Liver (tissue), 9 donors: ENCODE data around the gene NOX3. TPM values are rescaled to one million over a fixed set of nuclear protein-coding genes. Genes with fewer than 3 reads are reported as not detected.

ENCODE experiments used
- DNase-seq: peaks from one replicate; pipeline ENCODE4 v3.0.0-alpha.2; 2017; ENCODE audit warnings: low spot score
- H3K27ac ChIP-seq, 2 donors: one replicate each; pipeline ENCODE4 v1.7.0; 2013; ENCODE audit warnings: inconsistent platforms in 2 of 2, low read length in 2 of 2, control low read depth in 1 of 2, low read depth in 1 of 2, mild to moderate bottlenecking in 1 of 2
- H3K27me3 ChIP-seq, 4 donors: one replicate each; pipeline versions ENCODE4 v1.6.1 to v1.7.0; 2013; ENCODE audit warnings: low read length in 3 of 4, inconsistent platforms in 1 of 4, mild to moderate bottlenecking in 1 of 4, moderate library complexity in 1 of 4; ENCODE audit not compliant: control insufficient read depth in 4 of 4, insufficient read depth in 4 of 4
- H3K36me3 ChIP-seq, 4 donors: one replicate each; pipeline versions ENCODE4 v1.6.1 to v1.7.0; 2013; ENCODE audit warnings: low read length in 3 of 4, mild to moderate bottlenecking in 3 of 4, low read depth in 1 of 4, moderate library complexity in 1 of 4; ENCODE audit not compliant: control insufficient read depth in 4 of 4, insufficient read depth in 3 of 4
- H3K4me1 ChIP-seq, 4 donors: one replicate each; pipeline versions ENCODE4 v1.6.1 to v1.7.0; 2013; ENCODE audit warnings: low read length in 3 of 4, mild to moderate bottlenecking in 3 of 4, moderate library complexity in 1 of 4; ENCODE audit not compliant: control insufficient read depth in 4 of 4, insufficient read depth in 4 of 4
- H3K4me3 ChIP-seq, 3 donors: one replicate each; pipeline versions ENCODE4 v1.6.1 to v1.7.0; 2013; ENCODE audit warnings: low read length in 3 of 3, control low read depth in 1 of 3, low read depth in 1 of 3, mild to moderate bottlenecking in 1 of 3
- H3K9ac ChIP-seq, 2 donors: one replicate each; pipeline ENCODE4 v1.7.0; 2013; ENCODE audit warnings: low read length in 2 of 2, mild to moderate bottlenecking in 2 of 2, moderate library complexity in 2 of 2, control low read depth in 1 of 2, low read depth in 1 of 2
- H3K9me3 ChIP-seq, 4 donors: one replicate each; pipeline versions ENCODE4 v1.6.1 to v1.7.0; 2013; ENCODE audit warnings: low read length in 3 of 4; ENCODE audit not compliant: control insufficient read depth in 4 of 4
- EGR1 ChIP-seq, 2 donors: IDR thresholded peaks; 2 replicates each; pipeline ENCODE4 v1.6.1; 2016 to 2018; ENCODE audit warnings: antibody characterized with exemption in 2 of 2, low read depth in 2 of 2
- FOXA1 ChIP-seq: IDR thresholded peaks from 2 replicates; pipeline ENCODE4 v1.6.1; 2016; ENCODE audit warnings: antibody characterized with exemption
- FOXA2 ChIP-seq: IDR thresholded peaks from 2 replicates; pipeline ENCODE4 v1.6.1; 2016; ENCODE audit warnings: antibody characterized with exemption
- GABPA ChIP-seq, 2 donors: IDR thresholded peaks in 1 of 2; conservative IDR thresholded peaks in 1 of 2; 2 replicates each; pipeline ENCODE4 v1.6.1; 2016; ENCODE audit warnings: antibody characterized with exemption in 2 of 2, mild to moderate bottlenecking in 1 of 2, moderate library complexity in 1 of 2
- HNF4A ChIP-seq, 2 donors: conservative IDR thresholded peaks; 2 replicates each; pipeline ENCODE4 v1.6.1; 2016; ENCODE audit warnings: antibody characterized with exemption in 2 of 2, mild to moderate bottlenecking in 2 of 2
- HNF4G ChIP-seq: IDR thresholded peaks from 2 replicates; pipeline ENCODE4 v1.6.1; 2016; ENCODE audit warnings: antibody characterized with exemption
- JUND ChIP-seq, 2 donors: IDR thresholded peaks; 2 replicates each; pipeline ENCODE4 v1.6.1; 2016; ENCODE audit warnings: antibody characterized with exemption in 2 of 2
- MAX ChIP-seq: IDR thresholded peaks from 2 replicates; pipeline ENCODE4 v1.6.1; 2016; ENCODE audit warnings: antibody characterized with exemption
- NR2F2 ChIP-seq: IDR thresholded peaks from 2 replicates; pipeline ENCODE4 v1.6.1; 2016; ENCODE audit warnings: antibody characterized with exemption
- RAD21 ChIP-seq, 2 donors: IDR thresholded peaks; 2 replicates each; pipeline ENCODE4 v1.6.1; 2016; ENCODE audit warnings: antibody characterized with exemption in 2 of 2, mild to moderate bottlenecking in 2 of 2
- REST ChIP-seq: IDR thresholded peaks from 2 replicates; pipeline ENCODE4 v1.6.1; 2016; ENCODE audit warnings: antibody characterized with exemption, mild to moderate bottlenecking
- RXRA ChIP-seq, 2 donors: IDR thresholded peaks; 2 replicates each; pipeline ENCODE4 v1.6.1; 2017 to 2018; ENCODE audit warnings: antibody characterized with exemption in 2 of 2, mild to moderate bottlenecking in 1 of 2
- SP1 ChIP-seq: IDR thresholded peaks from 2 replicates; pipeline ENCODE4 v1.6.1; 2018; ENCODE audit warnings: antibody characterized with exemption, mild to moderate bottlenecking
- TAF1 ChIP-seq: conservative IDR thresholded peaks from 2 replicates; pipeline ENCODE4 v1.6.1; 2016; ENCODE audit warnings: antibody characterized with exemption, mild to moderate bottlenecking
- YY1 ChIP-seq: IDR thresholded peaks from 2 replicates; pipeline ENCODE4 v1.6.1; 2016; ENCODE audit warnings: antibody characterized with exemption, mild to moderate bottlenecking
- WGBS: extraction: QIAGEN DNeasy Blood & Tissue Kit; methylation state at CpG from one replicate; pipeline ENCODE4 v1.1.7; 2013; 5-methylcytosine and 5-hydroxymethylcytosine counted together
- polyA plus RNA-seq, 2 donors: library from polyadenylated mRNA; stranded (reverse) in 1 of 2; unstranded in 1 of 2; fragments of 200-250 nt in 1 of 2; fragments of >200 nt in 1 of 2; fragmentation: Nextera tagmentation in 1 of 2; extraction: Ambion mirVana in 1 of 2; gene quantifications; one replicate each; pipeline versions ENCODE4 v1.2.1 to v1.2.3, GENCODE V29; 2013 to 2015
- total RNA-seq, 2 donors: library from RNA; depleted of rRNA; stranded (reverse); fragments of >200 nt; gene quantifications; one replicate each; pipeline ENCODE4 v1.2.3, GENCODE V29; 2014
- TF ChIP-seq, protein P1 (sequence below): fragments of 150-350 bp; IDR thresholded peaks from 2 replicates; pipeline ENCODE4 v1.5.1; 2017; ENCODE audit warnings: improper control_type of control experiment, low read depth, low read length; ENCODE audit not compliant: missing input control
- TF ChIP-seq, protein P2 (sequence below): IDR thresholded peaks from 2 replicates; pipeline ENCODE4 v1.6.1; 2016; ENCODE audit warnings: antibody characterized with exemption
- TF ChIP-seq, protein P3 (sequence below): IDR thresholded peaks from 2 replicates; pipeline ENCODE4 v1.6.1; 2016; ENCODE audit warnings: antibody characterized with exemption
- donor health status: healthy.
- donor health status: healthy.
- donor health status: healthy.
- donor health status: healthy.
- donor health status: healthy.

NOX3 gene
- total and polyA plus RNA-seq, 4 donors = not detected

DNA sequence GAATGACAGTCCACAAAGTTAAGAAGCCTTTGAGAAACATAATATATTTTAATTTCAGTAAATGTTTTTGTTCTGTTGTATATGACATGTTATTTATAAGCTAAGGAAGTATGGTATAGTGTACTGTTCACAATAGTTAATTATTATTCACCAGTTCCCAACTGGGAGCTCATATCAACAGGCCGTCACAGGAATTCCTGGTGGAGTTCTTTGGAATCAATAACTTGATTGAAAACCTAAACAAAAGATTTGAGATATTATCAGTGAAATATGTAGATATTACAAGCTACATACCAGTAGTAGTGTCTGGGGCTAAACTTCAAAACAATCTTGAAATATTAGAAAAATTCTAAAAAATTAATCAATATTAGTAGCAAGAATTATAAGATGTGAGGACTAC, 60.3 kb downstream of the NOX3 start:
- H3K9ac ChIP-seq = no peak overlapping the region
- DNase-seq = no peak
- no peaks in the 10 kb centered on the region for H3K9me3 ChIP-seq
- WGBS = 64% methylated on average over 1 of the region's 1 CpG
- no peaks in the 10 kb centered on the region for H3K4me1 ChIP-seq
- H3K27me3 ChIP-seq = no peaks in the 10 kb centered on the region
- H3K27ac ChIP-seq = no peak overlapping the region
- no peaks in the 10 kb centered on the region for H3K36me3 ChIP-seq
- no peak for TF ChIP-seq NR2F2
- TF ChIP-seq HNF4A (conservative IDR thresholded peaks at IDR 0.05) = no peak
- TF ChIP-seq EGR1 (IDR thresholded peaks at IDR 0.05; ENCODE audit: low read depth in 2 of 2) = no peak
- no peak for TF ChIP-seq FOXA1
- TF ChIP-seq MAX = no peak
- TF ChIP-seq JUND (IDR thresholded peaks at IDR 0.05) = no peak
- TF ChIP-seq, protein P1, sequence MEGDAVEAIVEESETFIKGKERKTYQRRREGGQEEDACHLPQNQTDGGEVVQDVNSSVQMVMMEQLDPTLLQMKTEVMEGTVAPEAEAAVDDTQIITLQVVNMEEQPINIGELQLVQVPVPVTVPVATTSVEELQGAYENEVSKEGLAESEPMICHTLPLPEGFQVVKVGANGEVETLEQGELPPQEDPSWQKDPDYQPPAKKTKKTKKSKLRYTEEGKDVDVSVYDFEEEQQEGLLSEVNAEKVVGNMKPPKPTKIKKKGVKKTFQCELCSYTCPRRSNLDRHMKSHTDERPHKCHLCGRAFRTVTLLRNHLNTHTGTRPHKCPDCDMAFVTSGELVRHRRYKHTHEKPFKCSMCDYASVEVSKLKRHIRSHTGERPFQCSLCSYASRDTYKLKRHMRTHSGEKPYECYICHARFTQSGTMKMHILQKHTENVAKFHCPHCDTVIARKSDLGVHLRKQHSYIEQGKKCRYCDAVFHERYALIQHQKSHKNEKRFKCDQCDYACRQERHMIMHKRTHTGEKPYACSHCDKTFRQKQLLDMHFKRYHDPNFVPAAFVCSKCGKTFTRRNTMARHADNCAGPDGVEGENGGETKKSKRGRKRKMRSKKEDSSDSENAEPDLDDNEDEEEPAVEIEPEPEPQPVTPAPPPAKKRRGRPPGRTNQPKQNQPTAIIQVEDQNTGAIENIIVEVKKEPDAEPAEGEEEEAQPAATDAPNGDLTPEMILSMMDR = no peak
- TF ChIP-seq RAD21 (IDR thresholded peaks at IDR 0.05) = no peak
- TF ChIP-seq HNF4G = no peak
- no peak for TF ChIP-seq GABPA (IDR thresholded peaks at IDR 0.05 in 1 of 2, conservative IDR thresholded peaks at IDR 0.05 in 1 of 2)
- no peak for TF ChIP-seq SP1
- no peak for TF ChIP-seq RXRA (IDR thresholded peaks at IDR 0.05)
- TF ChIP-seq, protein P2, sequence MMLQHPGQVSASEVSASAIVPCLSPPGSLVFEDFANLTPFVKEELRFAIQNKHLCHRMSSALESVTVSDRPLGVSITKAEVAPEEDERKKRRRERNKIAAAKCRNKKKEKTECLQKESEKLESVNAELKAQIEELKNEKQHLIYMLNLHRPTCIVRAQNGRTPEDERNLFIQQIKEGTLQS = no peak
- TF ChIP-seq, protein P3, sequence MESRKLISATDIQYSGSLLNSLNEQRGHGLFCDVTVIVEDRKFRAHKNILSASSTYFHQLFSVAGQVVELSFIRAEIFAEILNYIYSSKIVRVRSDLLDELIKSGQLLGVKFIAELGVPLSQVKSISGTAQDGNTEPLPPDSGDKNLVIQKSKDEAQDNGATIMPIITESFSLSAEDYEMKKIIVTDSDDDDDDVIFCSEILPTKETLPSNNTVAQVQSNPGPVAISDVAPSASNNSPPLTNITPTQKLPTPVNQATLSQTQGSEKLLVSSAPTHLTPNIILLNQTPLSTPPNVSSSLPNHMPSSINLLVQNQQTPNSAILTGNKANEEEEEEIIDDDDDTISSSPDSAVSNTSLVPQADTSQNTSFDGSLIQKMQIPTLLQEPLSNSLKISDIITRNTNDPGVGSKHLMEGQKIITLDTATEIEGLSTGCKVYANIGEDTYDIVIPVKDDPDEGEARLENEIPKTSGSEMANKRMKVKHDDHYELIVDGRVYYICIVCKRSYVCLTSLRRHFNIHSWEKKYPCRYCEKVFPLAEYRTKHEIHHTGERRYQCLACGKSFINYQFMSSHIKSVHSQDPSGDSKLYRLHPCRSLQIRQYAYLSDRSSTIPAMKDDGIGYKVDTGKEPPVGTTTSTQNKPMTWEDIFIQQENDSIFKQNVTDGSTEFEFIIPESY = no peak
- TF ChIP-seq YY1 = no peak
- no peak for TF ChIP-seq REST
- TF ChIP-seq FOXA2 = no peak
- no peak for TF ChIP-seq TAF1
- H3K4me3 ChIP-seq = no peak overlapping the region
